Stimulated activated CD8-positive, alpha-beta memory T cell treated with anti-CD3 and anti-CD28 coated beads, Interleukin-12 subunit alpha, Interleukin-12 subunit beta, amount 100 ng/mL, for 24 hours (primary cell): Measurements from ENCODE around the gene ARHGEF9.

Experiments
- DNase-seq: peaks from one replicate; pipeline ENCODE4 v3.0.0-alpha.2; 2020; ENCODE audit errors: extremely low read depth

The ARHGEF9 gene

GRCh38 chrX:63746715-63747114 lies 38.3 kb downstream of the ARHGEF9 start:
- DNase-seq: no peak

- DNase-seq: no peak
These were observed 38.7 kb downstream of the ARHGEF9 start for GRCh38 chrX:63746278-63746677.

DNA sequence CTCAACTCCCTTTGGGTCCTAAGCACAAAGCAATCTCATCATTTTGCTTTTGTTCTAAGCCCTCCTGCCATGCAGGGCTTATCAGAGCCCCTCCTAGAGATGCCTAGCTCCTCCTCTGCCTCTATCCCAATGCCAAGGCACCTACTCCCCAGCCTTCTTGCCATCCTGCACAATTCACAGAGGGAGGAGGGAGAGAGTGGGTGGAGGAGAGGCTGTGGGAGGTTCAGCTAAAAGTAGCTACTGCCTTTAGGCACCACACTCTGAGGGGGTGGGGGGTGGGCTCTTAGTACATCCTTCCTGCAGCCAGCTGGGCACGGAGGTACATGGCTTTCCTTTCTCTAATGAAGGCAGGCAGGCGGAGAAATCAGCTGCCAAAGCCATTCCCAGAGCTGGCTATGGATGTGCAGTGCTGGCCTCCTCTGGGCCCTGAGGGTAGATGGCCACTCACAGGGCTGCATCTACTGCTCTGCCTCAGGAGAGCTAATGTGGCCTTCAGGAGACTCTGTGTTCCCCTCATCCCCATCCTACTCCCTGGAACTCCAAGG lies 40.1 kb downstream of the ARHGEF9 start:
- DNase-seq: no peak

DNA sequence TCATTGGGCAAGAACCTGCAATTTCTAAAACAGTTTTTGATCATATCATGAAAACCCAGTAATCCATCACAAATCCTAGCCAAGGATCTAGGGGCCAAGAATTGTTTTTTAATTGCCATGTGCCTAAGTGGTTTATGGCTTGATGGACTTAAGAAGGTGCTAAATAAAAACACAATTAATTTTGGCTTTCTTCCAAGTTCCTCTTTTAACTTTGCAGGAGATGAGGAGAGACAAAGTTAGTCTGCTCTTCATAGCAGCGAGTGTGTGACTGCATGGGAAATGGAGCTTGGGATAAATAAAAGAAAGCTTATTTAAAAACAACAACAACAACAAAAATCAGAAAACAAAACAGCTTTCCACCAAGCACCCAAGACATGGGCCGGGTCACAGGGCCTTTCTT lies 41.4 kb downstream of the ARHGEF9 start:
- no peak for DNase-seq

DNA sequence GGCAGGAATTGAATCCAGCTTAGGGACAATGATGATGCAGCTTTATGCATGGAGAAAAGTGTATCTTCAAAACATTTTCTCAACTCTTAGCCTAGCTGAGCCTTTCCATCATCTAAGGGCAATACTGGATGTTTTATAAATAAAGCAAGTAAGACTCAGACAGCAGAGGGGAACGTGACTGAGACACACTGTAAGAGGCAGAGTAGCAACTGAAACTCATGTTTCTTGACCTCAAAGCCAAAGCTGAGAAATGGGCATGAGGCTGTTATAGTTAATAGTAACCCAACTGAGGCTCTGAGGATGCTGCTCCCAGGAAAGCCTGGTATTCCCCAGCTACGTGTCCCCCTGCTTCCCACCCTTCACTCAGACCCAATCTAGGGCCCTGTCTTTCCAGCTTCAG lies 44.6 kb downstream of the ARHGEF9 start:
- no peak for DNase-seq

GRCh38 chrX:63739885-63740284 lies 45.1 kb downstream of the ARHGEF9 start:
- no peak for DNase-seq

GRCh38 chrX:63738696-63739095 lies 46.3 kb downstream of the ARHGEF9 start:
- no peak for DNase-seq

GRCh38 chrX:63737131-63737921 lies 47.7 kb downstream of the ARHGEF9 start:
- DNase-seq: no peak

- no peak for DNase-seq
These were observed 49.1 kb downstream of the ARHGEF9 start for GRCh38 chrX:63735882-63736281.

GRCh38 chrX:63720293-63720692 lies 64.7 kb downstream of the ARHGEF9 start:
- no peak for DNase-seq

DNA sequence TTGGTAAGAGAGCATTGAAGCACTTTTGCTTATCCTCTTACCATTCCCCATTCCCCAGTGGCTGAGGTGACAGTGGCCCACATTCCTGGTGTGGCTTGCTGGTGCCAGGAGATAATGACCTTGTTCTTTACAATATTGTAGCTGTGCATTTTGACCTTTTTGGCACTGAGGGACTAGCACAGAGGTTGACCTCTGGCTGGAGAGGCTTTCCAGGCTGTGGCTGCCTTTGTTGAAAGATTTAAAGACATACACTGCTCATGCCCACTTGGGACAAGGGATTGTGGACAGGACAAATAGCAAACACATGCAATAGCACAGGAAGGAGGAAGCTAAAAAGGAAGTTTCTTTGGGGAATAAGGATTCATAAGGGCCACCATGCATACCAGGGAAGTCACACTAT lies 65.4 kb downstream of the ARHGEF9 start:
- DNase-seq: no peak

DNA sequence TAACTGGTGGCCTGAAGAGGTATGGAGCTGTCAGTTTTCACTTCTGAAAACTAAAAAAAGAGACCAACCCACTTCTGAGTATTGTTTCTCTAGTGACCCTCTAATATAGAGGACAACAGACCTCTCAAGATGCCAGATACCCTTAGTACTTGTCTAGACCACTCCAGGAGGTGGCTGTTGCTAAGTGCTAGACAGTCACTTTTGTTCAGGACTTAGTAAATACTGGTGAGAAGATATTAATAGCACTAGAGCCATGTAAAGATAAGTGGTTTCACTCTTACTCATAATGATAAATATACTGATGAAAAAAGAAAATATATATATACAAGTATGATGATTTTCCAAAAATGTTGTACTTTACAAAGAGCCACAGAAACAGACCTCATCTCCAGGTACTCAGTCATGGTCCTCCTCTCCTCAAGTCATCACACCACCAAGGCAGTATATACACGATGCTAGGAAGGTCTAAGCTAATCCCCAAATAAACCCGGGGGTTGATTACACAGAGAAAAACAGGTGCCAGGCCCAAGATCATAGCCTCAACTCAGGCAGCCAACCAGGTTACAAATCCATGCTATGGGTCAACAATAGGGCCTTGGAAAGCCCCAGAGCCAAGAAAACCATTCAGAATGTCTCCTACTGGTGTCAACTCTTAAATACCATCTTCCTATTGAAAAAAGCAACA lies 66.9 kb downstream of the ARHGEF9 start:
- DNase-seq: no peak

DNA sequence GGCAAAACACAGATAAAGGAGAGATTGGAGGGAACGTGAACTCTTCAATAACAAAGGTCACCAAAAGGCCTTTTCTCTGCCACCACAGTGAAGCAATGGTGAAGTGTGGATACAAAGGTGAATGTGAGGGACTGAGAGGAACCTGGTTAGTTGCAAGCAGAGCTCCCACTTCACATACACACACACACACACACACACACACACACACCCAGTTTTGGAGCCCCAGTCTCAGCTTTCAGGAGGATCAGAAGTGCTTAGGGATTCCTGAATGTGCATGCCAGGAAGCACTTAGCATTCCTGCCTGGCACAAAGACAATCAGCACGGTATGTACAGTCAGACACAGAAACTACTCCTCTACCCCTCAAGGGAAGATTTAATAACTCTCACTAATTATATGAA lies 71.5 kb downstream of the ARHGEF9 start:
- DNase-seq: no peak

GRCh38 chrX:63708801-63709200 lies 76.2 kb downstream of the ARHGEF9 start:
- DNase-seq: no peak

DNA sequence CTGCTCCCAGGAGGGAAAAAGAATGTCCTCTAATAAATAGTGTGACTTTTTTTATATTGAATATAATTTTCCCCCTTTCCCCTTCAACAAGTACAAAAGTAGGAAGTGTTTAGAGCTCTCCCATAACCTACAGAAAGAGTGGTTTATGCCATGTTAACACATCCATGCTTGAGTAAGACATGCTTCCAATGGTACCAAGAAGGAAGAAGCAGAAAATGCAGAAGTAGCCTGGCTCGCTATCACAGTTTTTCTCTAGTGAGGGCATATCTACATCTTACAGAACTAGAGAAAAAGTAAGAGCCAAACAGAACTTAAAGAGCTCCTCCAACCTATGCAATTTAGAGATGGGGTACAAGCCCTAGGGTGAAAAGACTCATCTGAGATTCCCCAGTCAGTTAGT lies 82.5 kb downstream of the ARHGEF9 start:
- DNase-seq: no peak

- DNase-seq: no peak
These were observed 97.9 kb downstream of the ARHGEF9 start for GRCh38 chrX:63686878-63687714.

GRCh38 chrX:63680423-63680822 lies 104.6 kb downstream of the ARHGEF9 start:
- DNase-seq: no peak

- DNase-seq: no peak
These were observed 105.6 kb downstream of the ARHGEF9 start for GRCh38 chrX:63679432-63679831.

DNA sequence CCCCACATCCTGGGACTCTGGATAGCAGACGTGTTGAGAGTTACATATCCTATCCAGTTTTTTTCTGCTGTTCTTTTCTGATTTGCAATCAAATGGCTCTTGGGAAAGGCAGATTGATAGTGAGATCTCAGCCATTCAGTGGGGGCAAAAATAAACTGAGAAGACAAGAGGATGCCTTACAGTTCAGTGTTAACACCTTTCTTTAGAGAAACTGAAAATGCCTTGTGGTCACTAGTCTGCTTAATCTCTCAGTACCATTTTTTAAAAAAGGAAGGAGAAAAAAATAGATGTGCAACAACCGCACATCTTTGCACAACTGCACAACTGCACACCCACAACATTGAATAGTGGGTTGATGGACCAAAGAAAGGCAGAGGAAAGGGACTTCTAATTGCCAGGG lies 109.3 kb downstream of the ARHGEF9 start:
- no peak for DNase-seq

GRCh38 chrX:63673896-63674295 lies 111.1 kb downstream of the ARHGEF9 start:
- DNase-seq: no peak

GRCh38 chrX:63664741-63665140 lies 120.3 kb downstream of the ARHGEF9 start:
- no peak for DNase-seq

DNA sequence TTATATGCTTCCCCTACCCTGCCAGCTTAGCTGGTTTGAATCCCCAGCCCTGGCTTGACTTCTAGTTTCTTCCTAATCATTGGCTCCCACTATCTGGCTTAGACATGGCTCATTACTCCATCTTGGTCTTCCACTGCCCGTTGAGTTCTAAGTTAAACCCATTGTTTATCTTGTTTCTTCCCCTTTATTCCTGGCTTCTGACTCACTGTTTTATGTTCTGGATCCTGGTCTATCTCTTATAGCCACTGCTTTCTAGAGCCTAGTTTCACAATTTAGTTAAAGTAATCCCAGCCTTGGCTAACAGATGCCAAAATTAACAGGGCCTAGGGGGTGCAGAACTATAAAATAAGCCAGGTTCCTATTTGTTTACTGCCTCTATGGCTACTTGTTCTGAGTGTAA lies 120.9 kb downstream of the ARHGEF9 start:
- no peak for DNase-seq
